ENCODE data around the gene ATG10. TPM values are rescaled to one million over a fixed set of nuclear protein-coding genes. Genes with fewer than 3 reads are reported as not detected.

ATG10 gene
- total and polyA plus RNA-seq, 2 of the 8 experiments (the other 6 are each of a cell fraction or from before 2014, with no cell fraction given): 3.7 to 8.8 TPM

DNA sequence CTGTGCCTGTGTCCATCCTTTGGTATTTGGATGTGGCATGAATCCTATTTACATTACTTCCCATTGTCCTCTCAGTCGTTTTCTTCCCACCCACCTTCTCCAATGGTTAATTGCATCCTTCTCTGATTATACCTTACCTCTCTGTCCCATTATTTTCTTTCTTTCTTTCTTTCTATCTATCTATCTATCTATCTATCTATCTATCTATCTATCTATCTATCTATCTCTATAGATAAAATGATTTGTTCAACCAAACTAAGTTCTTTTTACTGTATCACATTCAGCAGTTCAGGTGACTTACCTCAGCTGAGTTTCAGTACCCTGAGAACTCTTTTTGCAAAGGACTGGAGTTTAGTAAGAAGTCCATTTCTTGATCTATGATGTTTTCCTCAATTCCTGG lies 225.7 kb downstream of the ATG10 start:
- Histone ChIP-seq H4K8ac (ENCODE audit: extremely low read depth, insufficient read depth, low read length) (no peak overlapping the region), H2BK12ac (ENCODE audit: low read depth, low read length) (no peak overlapping the region), H3K4ac (replicated peaks; ENCODE audit: insufficient read length, low read depth, low read length) (no peak overlapping the region), H4K20me1 (replicated peaks in 1 of 2; ENCODE audit: control insufficient read depth in 1 of 2, insufficient read depth in 2 of 2, low read length in 2 of 2) (no peaks in the 10 kb centered on the region), H3K56ac (replicated peaks; ENCODE audit: insufficient read length, low read depth, low read length) (no peak overlapping the region), H3K4me2 (ENCODE audit: insufficient read depth in 1 of 2, low read depth in 2 of 2, low read length in 2 of 2) (no peak overlapping the region), H3K9me3 (ENCODE audit: insufficient read depth in 2 of 2, low read depth in 1 of 2, low read length in 1 of 2) (no peaks in the 10 kb centered on the region), H3K4me3 (ENCODE audit: extremely low read depth in 1 of 4, insufficient read depth in 2 of 4, low read depth in 3 of 4, low read length in 4 of 4) (no peak overlapping the region), H4K91ac (replicated peaks; ENCODE audit: insufficient read length, low read length) (no peak overlapping the region), H3K23ac (ENCODE audit: insufficient read length) (no peak overlapping the region), H2AK5ac (ENCODE audit: low read depth, low read length) (no peak overlapping the region), H3K23me2 (ENCODE audit: low read depth, low read length) (no peaks in the 10 kb centered on the region; the same call in 1 of the 2 replicates), H3K79me2 (ENCODE audit: control insufficient read depth in 1 of 2, insufficient read depth in 2 of 2, low read length in 2 of 2) (no peaks in the 10 kb centered on the region), H2BK20ac (ENCODE audit: low read length) (no peak overlapping the region), H2AFZ (ENCODE audit: low read length) (no peak overlapping the region), H3K14ac (ENCODE audit: insufficient read length) (no peak overlapping the region), H3K36me3 (ENCODE audit: control insufficient read depth in 2 of 4, insufficient read depth in 4 of 4, low read length in 3 of 4) (no peaks in the 10 kb centered on the region), H2BK5ac (ENCODE audit: low read depth, low read length) (no peak overlapping the region), H2BK120ac (replicated peaks; ENCODE audit: low read depth, low read length) (no peak overlapping the region), H2BK15ac (ENCODE audit: low read length) (no peak overlapping the region), H3K79me1 (ENCODE audit: low read depth, low read length) (no peaks in the 10 kb centered on the region), H3K18ac (ENCODE audit: extremely low read depth, low read length) (no peak overlapping the region), H4K5ac (ENCODE audit: insufficient read length, low read depth, low read length) (no peak overlapping the region), H3K27me3 (replicated peaks in 1 of 4; ENCODE audit: control insufficient read depth in 3 of 4, extremely low read depth in 1 of 4, insufficient read depth in 3 of 4, low read length in 3 of 4) (no peaks in the 10 kb centered on the region), H3K4me1 (replicated peaks in 1 of 4; ENCODE audit: control insufficient read depth in 3 of 4, insufficient read depth in 4 of 4, low read length in 3 of 4) (no peaks in the 10 kb centered on the region), H3K27ac (ENCODE audit: low read depth, low read length) (no peak overlapping the region), H3K9ac (replicated peaks in 1 of 4; ENCODE audit: extremely low read depth in 1 of 4, low read depth in 3 of 4, low read length in 3 of 4) (no peak overlapping the region)
- CTCF ChIA-PET (ENCODE audit: partially characterized antibody): no interaction called here
- DNase-seq (ENCODE audit: low read depth in 1 of 2, low spot score in 2 of 2) (no peak), FAIRE-seq (no peak)
- POLR2A ChIA-PET (ENCODE audit: partially characterized antibody): no interaction called here
- TF ChIP-seq CHD1 (IDR thresholded peaks at IDR 0.05; ENCODE audit: low read depth, low read length): no peak
- TF ChIP-seq CREB1 (IDR thresholded peaks at IDR 0.05): no peak
- no peak for TF ChIP-seq RBBP5 (IDR thresholded peaks at IDR 0.05; ENCODE audit: borderline replicate concordance, low read depth, low read length)
- TF ChIP-seq SP2 (IDR thresholded peaks at IDR 0.05; ENCODE audit: low read length): no peak
- TF ChIP-seq RAD21 (IDR thresholded peaks at IDR 0.05 in 1 of 2, conservative IDR thresholded peaks at IDR 0.05 in 1 of 2; ENCODE audit: low read depth in 2 of 2, low read length in 2 of 2): no peak
- TF ChIP-seq SAP30 (IDR thresholded peaks at IDR 0.05; ENCODE audit: insufficient read depth, insufficient replicate concordance, low read length): no peak
- TF ChIP-seq CBX5 (IDR thresholded peaks at IDR 0.05; ENCODE audit: low read depth, low read length): no peak
- TF ChIP-seq BCL11A (IDR thresholded peaks at IDR 0.05; ENCODE audit: low read depth in 2 of 2, low read length in 2 of 2): no peak
- TF ChIP-seq JUN (IDR thresholded peaks at IDR 0.05; ENCODE audit: low read depth, low read length): no peak
- 75% methylated on average over 1 of the region's 1 CpG; no CpG with 5 or more reads in 1 of the 2 experiments for WGBS, 2 experiments (ENCODE audit: extremely low coverage in 1 of 2, insufficient coverage in 1 of 2, insufficient read length in 1 of 2, insufficient replicate concordance in 2 of 2, low coverage in 1 of 2, low lambda C conversion rate in 2 of 2, missing lambda C conversion rate in 1 of 2)

Data from H1 (cell line).